Measurements from ENCODE around the gene UBN2. TPM values are rescaled to one million over a fixed set of nuclear protein-coding genes. Genes with fewer than 3 reads are reported as not detected.
"Not testable (repeated sequence)": the region's sequence is repeated elsewhere in the genome, so short reads cannot be mapped to it uniquely, and the experiment has no call there.

The UBN2 gene
- total RNA-seq, 1 donor from 2014 or later, result 15.2 TPM

- peak; percentile 29 for DNase-seq
- H3K27me3 Mint-ChIP-seq, result no peaks in the 10 kb centered on the region
- no peak overlapping the region for H3K27ac Mint-ChIP-seq
- H3K4me1 Mint-ChIP-seq, result no peaks in the 10 kb centered on the region
- H3K36me3 Mint-ChIP-seq (ENCODE audit: low read depth), result peaks cover 7% of the 10 kb centered on the region
- no peak overlapping the region for H3K4me3 Mint-ChIP-seq
- intact Hi-C loops (cut with micrococcal nuclease), result no loop called here
- no peaks in the 10 kb centered on the region for H3K9me3 Mint-ChIP-seq
Measured at GRCh38 chr7:139293534-139293933, 62.5 kb downstream of the UBN2 start.

GRCh38 chr7:139294241-139294640 is 63.2 kb downstream of the UBN2 start:
- intact Hi-C loops (cut with micrococcal nuclease), result no loop called here
- no peak overlapping the region for H3K4me3 Mint-ChIP-seq
- H3K27me3 Mint-ChIP-seq, result no peaks in the 10 kb centered on the region
- H3K4me1 Mint-ChIP-seq, result no peaks in the 10 kb centered on the region
- no peak overlapping the region for H3K27ac Mint-ChIP-seq
- no peaks in the 10 kb centered on the region for H3K9me3 Mint-ChIP-seq
- peaks cover 7% of the 10 kb centered on the region for H3K36me3 Mint-ChIP-seq (ENCODE audit: low read depth)
- DNase-seq, result peak; percentile 29

DNA sequence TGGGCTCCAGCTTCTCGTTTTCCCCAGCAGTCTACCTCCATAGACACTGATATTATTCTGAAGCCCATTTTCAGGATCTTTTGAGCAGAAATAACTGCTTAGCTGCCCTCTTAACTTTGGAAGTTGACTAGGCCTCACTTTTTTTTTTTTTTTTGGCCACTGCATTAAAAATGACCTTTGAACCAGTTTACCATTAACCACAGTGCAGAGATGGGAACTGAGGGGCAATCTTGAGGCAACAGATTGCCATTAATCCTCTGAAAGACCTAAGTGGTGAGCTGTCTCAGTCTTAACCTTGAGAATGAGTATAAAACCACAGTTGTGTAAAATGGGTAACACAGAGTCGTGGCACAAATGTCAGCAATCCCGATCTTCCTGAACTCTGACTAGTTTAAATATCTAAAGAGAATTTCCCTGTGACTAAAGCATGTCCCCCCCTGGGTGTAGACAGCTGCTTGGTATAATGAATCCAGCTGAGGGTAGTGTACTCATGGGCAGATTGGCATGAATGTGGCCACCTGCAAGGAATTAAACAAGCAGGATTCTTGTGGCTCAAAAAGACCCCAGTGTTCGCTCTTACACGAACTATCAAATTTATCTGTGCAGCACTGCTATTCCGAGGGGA is 64.0 kb downstream of the UBN2 start:
- no peaks in the 10 kb centered on the region for H3K4me1 Mint-ChIP-seq
- peak; percentile 36 for DNase-seq
- H3K27ac Mint-ChIP-seq, result no peak overlapping the region
- intact Hi-C loops (cut with micrococcal nuclease), result no loop called here
- peaks cover 7% of the 10 kb centered on the region for H3K36me3 Mint-ChIP-seq (ENCODE audit: low read depth)
- no peaks in the 10 kb centered on the region for H3K27me3 Mint-ChIP-seq
- no peak overlapping the region for H3K4me3 Mint-ChIP-seq
- H3K9me3 Mint-ChIP-seq, result no peaks in the 10 kb centered on the region

GRCh38 chr7:139297795-139298194 is 66.8 kb downstream of the UBN2 start:
- Mint-ChIP-seq H3K27me3 (no peaks in the 10 kb centered on the region), H3K36me3 (ENCODE audit: low read depth) (peaks cover 7% of the 10 kb centered on the region), H3K4me3 (no peak overlapping the region), H3K27ac (no peak overlapping the region), H3K9me3 (no peaks in the 10 kb centered on the region), H3K4me1 (no peaks in the 10 kb centered on the region)
- peak; percentile 47 for DNase-seq
- intact Hi-C loops (cut with micrococcal nuclease), result no loop called here

DNA sequence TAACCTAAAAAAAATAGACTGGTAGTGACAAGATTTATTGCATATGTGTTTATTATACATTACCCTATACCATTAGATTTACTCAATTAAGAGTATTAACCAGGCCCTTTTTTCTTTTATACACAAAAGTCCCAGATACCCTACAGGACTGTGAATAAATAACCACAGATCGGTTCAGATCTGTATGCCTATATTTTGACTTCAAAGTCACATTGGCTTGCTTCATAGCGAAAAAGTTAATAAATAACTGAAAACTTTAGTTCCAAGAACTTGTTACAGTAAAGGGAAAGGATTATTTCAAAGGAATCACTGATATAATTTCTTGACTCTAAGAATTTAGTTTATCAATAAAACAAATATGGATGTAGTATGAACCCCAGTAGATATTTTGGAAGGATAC is 68.3 kb downstream of the UBN2 start:
- intact Hi-C loops (cut with micrococcal nuclease), result no loop called here
- no peak for DNase-seq
- H3K36me3 Mint-ChIP-seq (ENCODE audit: low read depth), result peaks cover 5% of the 10 kb centered on the region
- no peak overlapping the region for H3K27ac Mint-ChIP-seq
- H3K4me3 Mint-ChIP-seq, result no peak overlapping the region
- no peaks in the 10 kb centered on the region for H3K4me1 Mint-ChIP-seq
- no peaks in the 10 kb centered on the region for H3K9me3 Mint-ChIP-seq
- no peaks in the 10 kb centered on the region for H3K27me3 Mint-ChIP-seq

- no peak overlapping the region for H3K27ac Mint-ChIP-seq
- no peaks in the 10 kb centered on the region for H3K27me3 Mint-ChIP-seq
- no peaks in the 10 kb centered on the region for H3K4me1 Mint-ChIP-seq
- no peaks in the 10 kb centered on the region for H3K9me3 Mint-ChIP-seq
- no peak overlapping the region for H3K4me3 Mint-ChIP-seq
- no peak for DNase-seq
- H3K36me3 Mint-ChIP-seq (ENCODE audit: low read depth), result peaks cover 4% of the 10 kb centered on the region
- intact Hi-C loops (cut with micrococcal nuclease), result no loop called here
Measured at GRCh38 chr7:139300390-139300789, 69.4 kb downstream of the UBN2 start.

- Mint-ChIP-seq H3K27me3 (no peaks in the 10 kb centered on the region), H3K36me3 (ENCODE audit: low read depth) (peaks cover 2% of the 10 kb centered on the region), H3K4me3 (no peak overlapping the region), H3K27ac (no peak overlapping the region), H3K4me1 (no peaks in the 10 kb centered on the region), H3K9me3 (no peaks in the 10 kb centered on the region)
- DNase-seq, result no peak
- intact Hi-C loops (cut with micrococcal nuclease), result no loop called here
Measured at GRCh38 chr7:139304517-139304916, 73.5 kb downstream of the UBN2 start.

GRCh38 chr7:139317939-139318505 is 87.0 kb downstream of the UBN2 start:
- intact Hi-C loops (cut with micrococcal nuclease), result no loop called here
- Mint-ChIP-seq H3K9me3 (no peaks in the 10 kb centered on the region), H3K36me3 (ENCODE audit: low read depth) (no peaks in the 10 kb centered on the region), H3K27me3 (peaks cover 2% of the 10 kb centered on the region), H3K27ac (no peak overlapping the region), H3K4me3 (no peak overlapping the region), H3K4me1 (no peaks in the 10 kb centered on the region)
- no peak for DNase-seq

DNA sequence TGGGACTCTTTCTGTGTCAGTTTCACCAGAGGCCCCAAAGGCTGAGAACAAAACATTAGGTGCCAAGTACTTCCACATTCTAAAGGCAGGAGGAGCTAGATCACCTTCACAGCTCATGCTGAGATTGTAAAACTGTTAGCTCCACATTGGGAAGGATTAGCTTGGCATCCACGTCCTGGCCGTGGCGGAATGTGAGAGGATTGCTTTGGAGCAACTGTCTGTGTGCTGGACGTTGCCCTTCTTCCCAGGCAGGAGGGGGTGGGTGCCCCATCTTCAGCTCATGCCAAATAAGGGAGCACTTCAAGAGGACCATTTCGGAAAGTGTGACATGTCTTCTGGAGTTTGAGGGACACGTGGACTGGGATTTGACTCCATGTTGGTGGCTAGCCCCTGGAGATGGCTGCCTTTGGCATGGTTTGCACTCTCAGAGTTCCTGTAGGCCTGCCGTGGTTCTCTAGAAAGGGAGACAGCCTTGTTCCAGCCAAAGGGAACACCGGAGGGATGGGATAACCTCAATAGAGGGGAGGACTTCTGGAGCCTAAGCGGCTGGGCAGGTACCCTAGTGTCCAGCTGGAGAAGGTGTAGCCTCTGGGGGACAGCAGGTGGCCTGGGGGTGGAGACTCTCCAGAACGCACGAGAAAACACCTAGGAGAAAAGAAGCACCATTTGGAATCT is 90.2 kb downstream of the UBN2 start:
- Mint-ChIP-seq H3K4me1 (no peaks in the 10 kb centered on the region), H3K27me3 (peaks cover 3% of the 10 kb centered on the region), H3K27ac (no peak overlapping the region), H3K4me3 (no peak overlapping the region), H3K36me3 (ENCODE audit: low read depth) (no peaks in the 10 kb centered on the region), H3K9me3 (no peaks in the 10 kb centered on the region)
- no peak for DNase-seq
- intact Hi-C loops (cut with micrococcal nuclease), result no loop called here

GRCh38 chr7:139324709-139325108 is 93.7 kb downstream of the UBN2 start:
- intact Hi-C loops (cut with micrococcal nuclease); H3K27ac Mint-ChIP-seq; H3K27me3 Mint-ChIP-seq; H3K36me3 Mint-ChIP-seq (ENCODE audit: low read depth); DNase-seq; H3K4me3 Mint-ChIP-seq; H3K4me1 Mint-ChIP-seq; H3K9me3 Mint-ChIP-seq: not testable (repeated sequence)

DNA sequence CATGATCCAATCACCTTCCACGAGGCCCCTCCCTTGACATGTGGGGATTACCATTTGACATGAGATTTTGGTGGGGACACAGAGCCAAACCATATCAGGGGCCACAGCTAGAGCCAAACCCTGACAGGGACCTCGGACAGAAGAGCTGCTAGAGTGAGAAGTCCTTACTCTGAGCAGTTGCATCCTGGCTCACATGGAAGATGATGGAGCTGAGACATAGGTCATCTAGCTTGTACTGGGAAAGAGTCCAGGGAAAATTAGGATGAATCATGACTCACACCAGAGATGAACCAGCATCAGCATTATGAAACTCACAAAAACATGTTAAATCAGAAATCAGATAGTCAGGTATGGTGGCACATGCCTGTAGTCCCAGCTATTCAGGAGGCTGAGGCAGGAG is 97.3 kb downstream of the UBN2 start:
- H3K9me3 Mint-ChIP-seq, result peaks cover 13% of the 10 kb centered on the region
- peaks cover 8% of the 10 kb centered on the region for H3K4me1 Mint-ChIP-seq
- H3K36me3 Mint-ChIP-seq (ENCODE audit: low read depth), result no peaks in the 10 kb centered on the region
- H3K4me3 Mint-ChIP-seq, result no peak overlapping the region
- peaks cover 2% of the 10 kb centered on the region for H3K27me3 Mint-ChIP-seq
- DNase-seq, result no peak
- H3K27ac Mint-ChIP-seq, result no peak overlapping the region
- intact Hi-C loops (cut with micrococcal nuclease), result no loop called here

GRCh38 chr7:139329119-139329518 is 98.1 kb downstream of the UBN2 start:
- intact Hi-C loops (cut with micrococcal nuclease), result no loop called here
- Mint-ChIP-seq H3K9me3 (peaks cover 13% of the 10 kb centered on the region), H3K27ac (no peak overlapping the region), H3K36me3 (ENCODE audit: low read depth) (no peaks in the 10 kb centered on the region), H3K27me3 (peaks cover 2% of the 10 kb centered on the region), H3K4me1 (peaks cover 8% of the 10 kb centered on the region), H3K4me3 (no peak overlapping the region)
- DNase-seq, result no peak

GRCh38 chr7:139330333-139331030 is 99.4 kb downstream of the UBN2 start:
- Mint-ChIP-seq H3K4me1 (peaks cover 8% of the 10 kb centered on the region), H3K36me3 (ENCODE audit: low read depth) (no peaks in the 10 kb centered on the region), H3K4me3 (no peak overlapping the region), H3K27me3 (peaks cover 4% of the 10 kb centered on the region), H3K27ac (no peak overlapping the region), H3K9me3 (peaks cover 13% of the 10 kb centered on the region)
- intact Hi-C loops (cut with micrococcal nuclease), result no loop called here
- no peak for DNase-seq

DNA sequence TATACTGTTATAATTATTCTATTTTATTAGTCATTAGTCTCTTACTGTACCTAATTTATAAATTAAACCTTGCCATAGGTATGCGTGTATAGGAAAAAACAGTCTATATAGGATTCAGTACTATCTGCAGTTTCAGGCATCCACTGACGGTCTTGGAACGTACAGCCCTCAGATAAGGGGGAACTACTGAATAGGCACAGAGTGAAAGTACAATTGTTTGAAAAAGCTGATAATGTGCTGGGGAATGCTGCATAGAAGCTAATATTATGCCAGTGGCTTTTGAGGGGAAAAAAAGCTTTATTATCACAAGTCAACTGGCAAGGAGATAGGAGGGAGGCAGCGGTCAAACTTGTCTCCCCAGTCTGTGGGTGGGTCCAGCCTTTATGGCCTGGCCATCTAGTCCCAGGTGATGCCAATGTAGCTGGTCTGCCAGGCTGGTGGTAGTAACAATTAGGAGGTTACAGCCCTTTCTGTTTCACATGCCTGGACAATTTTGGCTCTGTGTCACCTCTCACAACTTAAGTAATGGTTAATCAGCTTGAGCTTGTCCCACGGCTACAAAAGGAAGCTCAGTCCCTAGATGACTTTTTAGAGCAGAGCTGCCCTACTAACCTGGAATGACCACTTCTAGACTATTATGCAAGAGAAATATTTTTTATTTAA is 101.8 kb downstream of the UBN2 start:
- Mint-ChIP-seq H3K27ac (no peak overlapping the region), H3K4me3 (no peak overlapping the region), H3K27me3 (peaks cover 2% of the 10 kb centered on the region), H3K4me1 (peaks cover 8% of the 10 kb centered on the region), H3K9me3 (peaks cover 13% of the 10 kb centered on the region), H3K36me3 (ENCODE audit: low read depth) (no peaks in the 10 kb centered on the region)
- no peak for DNase-seq
- intact Hi-C loops (cut with micrococcal nuclease), result no loop called here
